Activated T-cell treated with anti-CD3 and anti-CD28 coated beads for 24 hours (primary cell): ENCODE measurements around the gene ROBO2.

Source experiments
- DNase-seq: peaks from one replicate; pipeline ENCODE4 v3.0.0-alpha.2; 2020; ENCODE audit warnings: low read depth

Gene ROBO2

GRCh38 chr3:77039606-77040171 is at the start of gene ROBO2:
TSS of gene ROBO2 (plus strand) at chr3:77040099. CDS start at chr3:77040786, 687 bp downstream.
- no peak for DNase-seq

GRCh38 chr3:76990606-76991005 is 49.3 kb upstream of the ROBO2 start:
- DNase-seq: no peak

GRCh38 chr3:76991165-76991564 is 48.7 kb upstream of the ROBO2 start:
- no peak for DNase-seq

GRCh38 chr3:76997733-76998132 is 42.2 kb upstream of the ROBO2 start:
- no peak for DNase-seq

GRCh38 chr3:76998555-76998954 is 41.3 kb upstream of the ROBO2 start:
- no peak for DNase-seq

GRCh38 chr3:77001062-77001701 is 38.7 kb upstream of the ROBO2 start:
- DNase-seq: no peak

GRCh38 chr3:77014226-77014625 is 25.7 kb upstream of the ROBO2 start:
- no peak for DNase-seq

- no peak for DNase-seq
These were observed 14.4 kb upstream of the ROBO2 start for GRCh38 chr3:77025471-77025870.

GRCh38 chr3:77026904-77027634 is 12.8 kb upstream of the ROBO2 start:
- DNase-seq: no peak

GRCh38 chr3:77028005-77028404 is 11.9 kb upstream of the ROBO2 start:
- no peak for DNase-seq

GRCh38 chr3:77038468-77038929 is 1.4 kb upstream of the ROBO2 start:
- no peak for DNase-seq

- DNase-seq: no peak
These were observed 831 bp upstream of the ROBO2 start for GRCh38 chr3:77038930-77039605.

- no peak for DNase-seq
These were observed 317 bp downstream of the ROBO2 start for GRCh38 chr3:77040216-77040615.

GRCh38 chr3:77040926-77041722 is 1.2 kb downstream of the ROBO2 start:
- DNase-seq: no peak

- no peak for DNase-seq
These were observed 1.9 kb downstream of the ROBO2 start for GRCh38 chr3:77041811-77042210.

GRCh38 chr3:77042343-77042742 is 2.4 kb downstream of the ROBO2 start:
- DNase-seq: no peak

- no peak for DNase-seq
These were observed 3.0 kb downstream of the ROBO2 start for GRCh38 chr3:77042882-77043281.

- no peak for DNase-seq
These were observed 5.8 kb downstream of the ROBO2 start for GRCh38 chr3:77045686-77046085.

GRCh38 chr3:77048186-77048585 is 8.3 kb downstream of the ROBO2 start:
- DNase-seq: no peak

GRCh38 chr3:77051591-77051990 is 11.7 kb downstream of the ROBO2 start:
- no peak for DNase-seq

GRCh38 chr3:77052051-77052501 is 12.2 kb downstream of the ROBO2 start:
- DNase-seq: no peak
